GM12873 (cell line): Measurements from ENCODE around the gene CYP27C1.
A peak's percentile ranks its signal among the peaks of the same experiment; 100 is the strongest.

Experiments used
- CTCF ChIP-seq: IDR thresholded peaks from 2 replicates; pipeline ENCODE4 v1.5.1; 2012; ENCODE audit warnings: low read depth, mild to moderate bottlenecking, moderate library complexity, low read length, control low read depth; ENCODE audit not compliant: insufficient read depth; ENCODE audit errors: missing control alignments

The CYP27C1 gene

GRCh38 chr2:127199223-127199622 lies 20.9 kb downstream of the CYP27C1 start:
- TF ChIP-seq CTCF, result no peak

- peak; percentile 82 for TF ChIP-seq CTCF
Measured at GRCh38 chr2:127197475-127198385, 22.4 kb downstream of the CYP27C1 start.

GRCh38 chr2:127196998-127197397 lies 23.1 kb downstream of the CYP27C1 start:
- TF ChIP-seq CTCF, result peak; percentile 62

- no peak for TF ChIP-seq CTCF
Measured at GRCh38 chr2:127196549-127196948, 23.6 kb downstream of the CYP27C1 start.

GRCh38 chr2:127195140-127196074 lies 24.7 kb downstream of the CYP27C1 start:
- no peak for TF ChIP-seq CTCF

- TF ChIP-seq CTCF, result no peak
Measured at GRCh38 chr2:127194447-127194846, 25.7 kb downstream of the CYP27C1 start.

GRCh38 chr2:127193967-127194280 lies 26.2 kb downstream of the CYP27C1 start:
- TF ChIP-seq CTCF, result no peak
